Hepatocyte (in vitro differentiated cells): Measurements from ENCODE around the gene ZNF93. TPM values are rescaled to one million over a fixed set of nuclear protein-coding genes. Genes with fewer than 3 reads are reported as not detected.
A peak's percentile ranks its signal among the peaks of the same experiment; 100 is the strongest.
"Not testable (repeated sequence)": the region's sequence is repeated elsewhere in the genome, so short reads cannot be mapped to it uniquely, and the experiment has no call there.

Source experiments
- DNase-seq: peaks from one replicate; pipeline ENCODE4 v3.0.0-alpha.2; 2016; ENCODE audit warnings: low spot score
- H2AFZ ChIP-seq: fragments of 200-600 bp; sonication (generic); 2 replicates; pipeline ENCODE4 v1.6.0; 2016; ENCODE audit warnings: antibody characterized with exemption, mild to moderate bottlenecking
- H3K27ac ChIP-seq: fragments of 200-600 bp; sonication (generic); 2 replicates; pipeline ENCODE4 v1.5.1; 2016; ENCODE audit warnings: mild to moderate bottlenecking
- H3K27me3 ChIP-seq: fragments of 200-600 bp; sonication (generic); 2 replicates; pipeline ENCODE4 v1.6.1; 2016
- H3K36me3 ChIP-seq: fragments of 200-600 bp; sonication (generic); replicated peaks from 2 replicates; pipeline ENCODE4 v1.5.1; 2016; ENCODE audit warnings: low read depth; ENCODE audit not compliant: insufficient read depth
- H3K4me1 ChIP-seq: fragments of 200-600 bp; sonication (generic); 2 replicates; pipeline ENCODE4 v1.5.1; 2016; ENCODE audit warnings: mild to moderate bottlenecking, moderate library complexity; ENCODE audit not compliant: insufficient read depth
- H3K4me2 ChIP-seq: fragments of 200-600 bp; sonication (generic); 2 replicates; pipeline ENCODE4 v1.6.0; 2016
- H3K4me3 ChIP-seq: fragments of 200-600 bp; sonication (generic); 2 replicates; pipeline ENCODE4 v1.5.1; 2016; ENCODE audit warnings: mild to moderate bottlenecking
- H3K79me2 ChIP-seq: fragments of 200-600 bp; sonication (generic); 2 replicates; pipeline ENCODE4 v1.6.0; 2017; ENCODE audit warnings: mild to moderate bottlenecking
- H3K9me2 ChIP-seq: fragments of 200-600 bp; sonication (generic); replicated peaks from 2 replicates; pipeline ENCODE4 v1.6.0; 2017; ENCODE audit warnings: mild to moderate bottlenecking; ENCODE audit not compliant: insufficient read depth
- H3K9me3 ChIP-seq: fragments of 200-600 bp; sonication (generic); 2 replicates; pipeline ENCODE4 v1.5.1; 2016; ENCODE audit warnings: low read depth, mild to moderate bottlenecking
- H4K20me1 ChIP-seq: fragments of 200-600 bp; sonication (generic); 2 replicates; pipeline ENCODE4 v1.6.0; 2016; ENCODE audit warnings: mild to moderate bottlenecking; ENCODE audit not compliant: insufficient read depth, poor library complexity, severe bottlenecking
- CTCF ChIP-seq: fragments of 200-600 bp; sonication (generic); IDR thresholded peaks from 2 replicates; pipeline ENCODE4 v1.5.1; 2016; ENCODE audit warnings: antibody characterized with exemption, mild to moderate bottlenecking; ENCODE audit not compliant: poor library complexity
- EZH2 ChIP-seq: fragments of 200-600 bp; sonication (generic); IDR thresholded peaks from 2 replicates; pipeline ENCODE4 v1.6.1; 2016; ENCODE audit warnings: antibody characterized with exemption, mild to moderate bottlenecking, borderline replicate concordance
- EZH2phosphoT487 ChIP-seq: fragments of 200-600 bp; sonication (generic); IDR thresholded peaks from one replicate; pipeline ENCODE4 v1.6.1; 2018; ENCODE audit warnings: antibody characterized with exemption, mild to moderate bottlenecking, low read depth, moderate library complexity; ENCODE audit not compliant: unreplicated experiment, severe bottlenecking
- WGBS: methylation state at CpG from one replicate; pipeline ENCODE4 v1.1.6; 2016; ENCODE audit warnings: low lambda C conversion rate; ENCODE audit errors: missing lambda C conversion rate; 5-methylcytosine and 5-hydroxymethylcytosine counted together
- polyA plus RNA-seq: library from polyadenylated mRNA; unstranded; fragments of >200 nt; fragmentation: Nextera tagmentation; extraction: Ambion mirVana; gene quantifications from 2 replicates; pipeline ENCODE4 v1.2.1, GENCODE V29; 2016
- total RNA-seq: library from RNA; depleted of rRNA; stranded (reverse); fragments of >200 nt; gene quantifications from 2 replicates; pipeline ENCODE4 v1.2.3, GENCODE V29; 2014

Gene ZNF93
- total and polyA plus RNA-seq, 2 experiments from 2014 or later, result 9.1 to 11.8 TPM

GRCh38 chr19:19873381-19873780, 27.4 kb upstream of the ZNF93 start:
- no peaks in the 10 kb centered on the region for H3K9me2 ChIP-seq
- DNase-seq, result no peak
- H4K20me1 ChIP-seq, result no peaks in the 10 kb centered on the region
- H2AFZ ChIP-seq, result no peak overlapping the region
- H3K79me2 ChIP-seq, result peaks cover 97% of the 10 kb centered on the region
- TF ChIP-seq EZH2 (no peak), CTCF (no peak), EZH2phosphoT487 (no peak)
- H3K9me3 ChIP-seq, result peaks cover 71% of the 10 kb centered on the region
- no peaks in the 10 kb centered on the region for H3K27me3 ChIP-seq
- H3K36me3 ChIP-seq, result no peaks in the 10 kb centered on the region
- H3K27ac ChIP-seq, result no peak overlapping the region
- no peak overlapping the region for H3K4me3 ChIP-seq
- H3K4me2 ChIP-seq, result no peak overlapping the region
- H3K4me1 ChIP-seq, result no peaks in the 10 kb centered on the region

GRCh38 chr19:19877724-19878123, 23.0 kb upstream of the ZNF93 start:
- peak overlapping the region; percentile 23 for H3K4me3 ChIP-seq
- no peaks in the 10 kb centered on the region for H3K4me1 ChIP-seq

GRCh38 chr19:19884583-19884982, 16.2 kb upstream of the ZNF93 start:
- Histone ChIP-seq H3K79me2 (peaks cover 32% of the 10 kb centered on the region), H3K4me3 (peak overlapping the region; percentile 9), H3K36me3 (peaks cover 25% of the 10 kb centered on the region), H4K20me1 (no peaks in the 10 kb centered on the region), H2AFZ (no peak overlapping the region), H3K9me2 (no peaks in the 10 kb centered on the region), H3K4me1 (no peaks in the 10 kb centered on the region), H3K27ac (no peak overlapping the region), H3K4me2 (no peak overlapping the region), H3K9me3 (peaks cover 68% of the 10 kb centered on the region), H3K27me3 (no peaks in the 10 kb centered on the region)
- no peak for DNase-seq
- WGBS, result 90% methylated on average over 1 of the region's 1 CpG
- TF ChIP-seq EZH2, result no peak
- no peak for TF ChIP-seq CTCF
- TF ChIP-seq EZH2phosphoT487, result no peak

More at GRCh38 chr19:19877724-19878123, 23.0 kb upstream of the ZNF93 start:
- Histone ChIP-seq H3K27ac (no peak overlapping the region), H3K36me3 (peaks cover 18% of the 10 kb centered on the region), H3K9me3 (peaks cover 65% of the 10 kb centered on the region), H2AFZ (no peak overlapping the region), H3K79me2 (peaks cover 89% of the 10 kb centered on the region), H3K9me2 (no peaks in the 10 kb centered on the region), H4K20me1 (no peaks in the 10 kb centered on the region), H3K4me2 (no peak overlapping the region), H3K27me3 (no peaks in the 10 kb centered on the region)
- 93% methylated on average over 4 of the region's 4 CpGs for WGBS
- no peak for DNase-seq
- no peak for TF ChIP-seq CTCF
- no peak for TF ChIP-seq EZH2
- TF ChIP-seq EZH2phosphoT487, result no peak

- H4K20me1 ChIP-seq, H2AFZ ChIP-seq, H3K9me2 ChIP-seq, H3K4me2 ChIP-seq, H3K27me3 ChIP-seq, H3K4me1 ChIP-seq, DNase-seq, H3K27ac ChIP-seq: not testable (repeated sequence)
- Histone ChIP-seq H3K36me3 (peaks cover 31% of the 10 kb centered on the region), H3K9me3 (peaks cover 82% of the 10 kb centered on the region), H3K79me2 (peaks cover 13% of the 10 kb centered on the region), H3K4me3 (peak overlapping the region; percentile 3)
- 94% methylated on average over 3 of the region's 3 CpGs for WGBS
Measured at GRCh38 chr19:19892055-19892941, 8.4 kb upstream of the ZNF93 start.
